ENCODE results near the gene TATDN3. TPM values are rescaled to one million over a fixed set of nuclear protein-coding genes. Genes with fewer than 3 reads are reported as not detected.
"Not testable (repeated sequence)": the region's sequence is repeated elsewhere in the genome, so short reads cannot be mapped to it uniquely, and the experiment has no call there.

Gene TATDN3
- polyA plus RNA-seq, 1 of the 3 experiments (the other 2 are of a cell fraction), result 5.2 TPM

DNA sequence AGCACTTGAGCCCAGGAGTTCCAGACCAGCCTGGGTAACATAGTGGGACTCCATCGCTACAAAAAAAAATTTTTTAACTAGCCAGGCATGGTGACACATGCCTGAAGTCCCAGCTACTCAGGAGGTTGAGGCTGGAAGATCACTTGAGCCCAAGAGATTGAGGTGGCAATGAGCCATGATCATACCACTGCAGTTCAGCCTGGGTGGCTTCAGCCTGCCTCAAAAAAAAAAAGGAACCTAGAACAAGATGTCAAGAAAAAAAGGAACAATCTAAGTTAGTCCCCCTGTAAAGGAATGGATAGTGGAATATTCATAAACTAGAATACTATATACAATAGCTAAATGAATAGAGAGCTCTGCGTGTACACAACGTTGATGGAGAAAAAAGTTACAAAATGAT, 14.5 kb upstream of the TATDN3 start:
- H3K9ac ChIP-seq, result no peak overlapping the region
- 89% methylated on average over 3 of the region's 3 CpGs for WGBS (ENCODE audit: low lambda C conversion rate)
- H3F3A ChIP-seq (replicated peaks; ENCODE audit: insufficient read depth), result no peaks in the 10 kb centered on the region
- no peak overlapping the region for H3K4me2 ChIP-seq
- no peaks in the 10 kb centered on the region for H3K4me1 ChIP-seq (ENCODE audit: control insufficient read depth in 1 of 2, insufficient read depth in 2 of 2, low read depth in 1 of 2, low read length in 1 of 2)
- no peak overlapping the region for H3K4me3 ChIP-seq (ENCODE audit: low read depth in 2 of 2, low read length in 1 of 2)
- ChIA-PET POLR2A (no interaction called here), CTCF (interaction anchor here (0.8 to 2.2 kb wide), 6 partner anchors 14 to 321 kb away, joined by 3 to 12 read pairs (median 6); partner anchors contain the start of genes ATF3, NSL1 and TATDN3)
- no peaks in the 10 kb centered on the region for H3K27me3 ChIP-seq (ENCODE audit: insufficient read depth)
- TF ChIP-seq POLR2AphosphoS5 (IDR thresholded peaks at IDR 0.05; ENCODE audit: low read depth, low read length), result no peak
- TF ChIP-seq, protein P1, sequence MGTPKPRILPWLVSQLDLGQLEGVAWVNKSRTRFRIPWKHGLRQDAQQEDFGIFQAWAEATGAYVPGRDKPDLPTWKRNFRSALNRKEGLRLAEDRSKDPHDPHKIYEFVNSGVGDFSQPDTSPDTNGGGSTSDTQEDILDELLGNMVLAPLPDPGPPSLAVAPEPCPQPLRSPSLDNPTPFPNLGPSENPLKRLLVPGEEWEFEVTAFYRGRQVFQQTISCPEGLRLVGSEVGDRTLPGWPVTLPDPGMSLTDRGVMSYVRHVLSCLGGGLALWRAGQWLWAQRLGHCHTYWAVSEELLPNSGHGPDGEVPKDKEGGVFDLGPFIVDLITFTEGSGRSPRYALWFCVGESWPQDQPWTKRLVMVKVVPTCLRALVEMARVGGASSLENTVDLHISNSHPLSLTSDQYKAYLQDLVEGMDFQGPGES (IDR thresholded peaks at IDR 0.05; ENCODE audit: low read depth, low read length), result no peak
- H3K36me3 ChIP-seq (replicated peaks in 1 of 2; ENCODE audit: control insufficient read depth in 1 of 2, insufficient read depth in 2 of 2, low read length in 1 of 2), result peaks cover 19 to 29% of the 10 kb centered on the region in 2 experiments
- no peaks in the 10 kb centered on the region for H3K9me3 ChIP-seq
- no peak overlapping the region for H3K27ac ChIP-seq (ENCODE audit: low read depth in 2 of 2, low read length in 1 of 2)
- H4K20me1 ChIP-seq (ENCODE audit: insufficient read depth), result no peaks in the 10 kb centered on the region
- 0 out of 2 replicates have a peak, but pooled peaks cover 1% of the 10 kb centered on the region for H3K79me2 ChIP-seq (ENCODE audit: insufficient read depth)
- H3K9me2 ChIP-seq, result no peaks in the 10 kb centered on the region
- no peak for DNase-seq
- no peak overlapping the region for H2AFZ ChIP-seq (ENCODE audit: low read depth)

DNA sequence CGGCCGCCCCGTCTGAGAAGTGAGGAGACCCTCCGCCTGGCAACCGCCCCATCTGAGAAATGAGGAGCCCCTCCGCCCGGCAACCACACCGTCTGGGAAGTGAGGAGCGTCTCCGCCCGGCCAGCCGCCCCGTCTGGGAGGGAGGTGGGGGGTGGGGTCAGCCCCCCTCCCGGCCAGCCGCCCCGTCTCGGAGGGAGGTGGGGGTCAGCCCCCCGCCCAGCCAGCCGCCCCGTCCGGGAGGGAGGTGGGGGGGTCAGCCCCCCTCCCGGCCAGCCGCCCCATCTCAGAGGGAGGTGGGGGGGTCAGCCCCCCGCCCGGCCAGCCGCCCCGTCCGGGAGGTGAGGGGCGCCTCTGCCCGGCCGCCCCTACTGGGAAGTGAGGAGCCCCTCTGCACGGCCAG, 12.6 kb upstream of the TATDN3 start:
- CTCF ChIA-PET; H3K4me1 ChIP-seq (ENCODE audit: control insufficient read depth in 1 of 2, insufficient read depth in 2 of 2, low read depth in 1 of 2, low read length in 1 of 2); H3K9me2 ChIP-seq; H3K79me2 ChIP-seq (ENCODE audit: insufficient read depth); H3K4me2 ChIP-seq; H3K4me3 ChIP-seq (ENCODE audit: low read depth in 2 of 2, low read length in 1 of 2); H3F3A ChIP-seq (replicated peaks; ENCODE audit: insufficient read depth); H3K27me3 ChIP-seq (ENCODE audit: insufficient read depth); POLR2A ChIA-PET; H2AFZ ChIP-seq (ENCODE audit: low read depth); H3K9ac ChIP-seq; H4K20me1 ChIP-seq (ENCODE audit: insufficient read depth); H3K9me3 ChIP-seq; DNase-seq; H3K27ac ChIP-seq (ENCODE audit: low read depth in 2 of 2, low read length in 1 of 2): not testable (repeated sequence)
- no CpG with 5 or more reads among the region's 32 CpGs for WGBS (ENCODE audit: low lambda C conversion rate)
- peaks cover 34% of the 10 kb centered on the region in 2 experiments for H3K36me3 ChIP-seq (replicated peaks in 1 of 2; ENCODE audit: control insufficient read depth in 1 of 2, insufficient read depth in 2 of 2, low read length in 1 of 2)

DNA sequence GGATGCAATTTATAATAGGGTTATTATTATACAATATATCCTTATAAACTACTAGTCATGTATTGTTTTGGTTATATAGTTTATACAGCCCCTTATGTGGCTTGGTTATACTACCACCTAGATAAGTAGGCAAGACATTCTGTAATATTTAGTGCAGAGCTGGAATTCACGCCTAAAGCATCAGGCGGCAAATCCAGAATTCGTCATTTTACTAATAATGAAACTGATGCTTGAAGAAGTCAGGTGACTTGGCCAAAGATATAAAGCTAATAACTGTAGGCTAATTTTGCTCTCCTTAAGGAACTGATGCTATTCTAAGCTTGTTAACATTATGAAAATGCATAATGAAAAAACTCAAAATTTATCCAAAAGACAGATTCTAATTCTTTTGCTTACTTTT, 10.9 kb upstream of the TATDN3 start:
- POLR2A ChIA-PET, result no interaction called here
- Histone ChIP-seq H2AFZ (ENCODE audit: low read depth) (no peak overlapping the region), H3K9ac (no peak overlapping the region), H3K4me2 (no peak overlapping the region), H3K9me2 (no peaks in the 10 kb centered on the region), H3K27me3 (ENCODE audit: insufficient read depth) (no peaks in the 10 kb centered on the region), H3K36me3 (replicated peaks in 1 of 2; ENCODE audit: control insufficient read depth in 1 of 2, insufficient read depth in 2 of 2, low read length in 1 of 2) (peaks cover 44 to 47% of the 10 kb centered on the region in 2 experiments), H3F3A (replicated peaks; ENCODE audit: insufficient read depth) (peaks cover 10% of the 10 kb centered on the region), H3K9me3 (no peaks in the 10 kb centered on the region), H3K79me2 (ENCODE audit: insufficient read depth) (no peaks in the 10 kb centered on the region), H3K4me3 (ENCODE audit: low read depth in 2 of 2, low read length in 1 of 2) (no peak overlapping the region), H3K4me1 (ENCODE audit: control insufficient read depth in 1 of 2, insufficient read depth in 2 of 2, low read depth in 1 of 2, low read length in 1 of 2) (no peaks in the 10 kb centered on the region), H3K27ac (ENCODE audit: low read depth in 2 of 2, low read length in 1 of 2) (no peak overlapping the region), H4K20me1 (ENCODE audit: insufficient read depth) (no peaks in the 10 kb centered on the region)
- TF ChIP-seq, protein P2, sequence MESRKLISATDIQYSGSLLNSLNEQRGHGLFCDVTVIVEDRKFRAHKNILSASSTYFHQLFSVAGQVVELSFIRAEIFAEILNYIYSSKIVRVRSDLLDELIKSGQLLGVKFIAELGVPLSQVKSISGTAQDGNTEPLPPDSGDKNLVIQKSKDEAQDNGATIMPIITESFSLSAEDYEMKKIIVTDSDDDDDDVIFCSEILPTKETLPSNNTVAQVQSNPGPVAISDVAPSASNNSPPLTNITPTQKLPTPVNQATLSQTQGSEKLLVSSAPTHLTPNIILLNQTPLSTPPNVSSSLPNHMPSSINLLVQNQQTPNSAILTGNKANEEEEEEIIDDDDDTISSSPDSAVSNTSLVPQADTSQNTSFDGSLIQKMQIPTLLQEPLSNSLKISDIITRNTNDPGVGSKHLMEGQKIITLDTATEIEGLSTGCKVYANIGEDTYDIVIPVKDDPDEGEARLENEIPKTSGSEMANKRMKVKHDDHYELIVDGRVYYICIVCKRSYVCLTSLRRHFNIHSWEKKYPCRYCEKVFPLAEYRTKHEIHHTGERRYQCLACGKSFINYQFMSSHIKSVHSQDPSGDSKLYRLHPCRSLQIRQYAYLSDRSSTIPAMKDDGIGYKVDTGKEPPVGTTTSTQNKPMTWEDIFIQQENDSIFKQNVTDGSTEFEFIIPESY (IDR thresholded peaks at IDR 0.05; ENCODE audit: borderline replicate concordance, low read depth), result no peak
- TF ChIP-seq CHD2 (IDR thresholded peaks at IDR 0.05; ENCODE audit: low read length, partially characterized antibody), result no peak
- no peak for TF ChIP-seq RFX5 (IDR thresholded peaks at IDR 0.05; ENCODE audit: low read length)
- TF ChIP-seq TEAD4 (IDR thresholded peaks at IDR 0.05; ENCODE audit: borderline replicate concordance, insufficient read depth), result no peak
- no peak for TF ChIP-seq SIN3A (IDR thresholded peaks at IDR 0.05; ENCODE audit: borderline replicate concordance, low read depth, low read length)
- TF ChIP-seq TCF12 (IDR thresholded peaks at IDR 0.05), result no peak
- no peak for TF ChIP-seq TAF1 (IDR thresholded peaks at IDR 0.05; ENCODE audit: borderline replicate concordance, low read depth, low read length)
- TF ChIP-seq, protein P1 (IDR thresholded peaks at IDR 0.05; ENCODE audit: low read depth, low read length), result no peak
- no peak for DNase-seq
- WGBS (ENCODE audit: low lambda C conversion rate), result 98% methylated on average over 3 of the region's 3 CpGs
- CTCF ChIA-PET, result interaction anchor here (0.9 to 3.0 kb wide), 9 partner anchors 8 to 328 kb away, joined by 3 to 22 read pairs (median 6); no protein-coding TSS in a partner anchor
